Stimulated activated CD4-positive, alpha-beta T cell treated with anti-CD3 and anti-CD28 coated beads, Interleukin-4, amount 100 ng/mL, for 24 hours (primary cell): Measurements from ENCODE around the gene RREB1.

ENCODE experiments used
- DNase-seq: peaks from one replicate; pipeline ENCODE4 v3.0.0-alpha.2; 2020

Gene RREB1

GRCh38 chr6:7100753-7101081 lies 7.0 kb upstream of the RREB1 start:
- no peak for DNase-seq

- DNase-seq: no peak
These were observed 6.5 kb upstream of the RREB1 start for GRCh38 chr6:7101290-7101689.

GRCh38 chr6:7104752-7105151 lies 3.0 kb upstream of the RREB1 start:
- DNase-seq: no peak

- no peak for DNase-seq
These were observed 1.5 kb upstream of the RREB1 start for GRCh38 chr6:7106215-7106751.

- DNase-seq: peak; percentile 68
These were observed 796 bp upstream of the RREB1 start for GRCh38 chr6:7106752-7107577.

GRCh38 chr6:7108196-7108963 lies 619 bp downstream of the RREB1 start:
- DNase-seq: peak; percentile 49

GRCh38 chr6:7108964-7109836 lies 1.4 kb downstream of the RREB1 start:
- DNase-seq: peak; percentile 45

GRCh38 chr6:7110092-7110792 lies 2.5 kb downstream of the RREB1 start:
- no peak for DNase-seq

GRCh38 chr6:7111095-7111690 lies 3.4 kb downstream of the RREB1 start:
- no peak for DNase-seq

- no peak for DNase-seq
These were observed 4.4 kb downstream of the RREB1 start for GRCh38 chr6:7112171-7112570.

- DNase-seq: peak; percentile 37
These were observed 5.1 kb downstream of the RREB1 start for GRCh38 chr6:7112741-7113313.

- no peak for DNase-seq
These were observed 7.1 kb downstream of the RREB1 start for GRCh38 chr6:7114744-7115458.

- no peak for DNase-seq
These were observed 7.9 kb downstream of the RREB1 start for GRCh38 chr6:7115543-7116231.

- DNase-seq: no peak
These were observed 11.6 kb downstream of the RREB1 start for GRCh38 chr6:7119272-7119801.

GRCh38 chr6:7121700-7122241 lies 14.0 kb downstream of the RREB1 start:
- no peak for DNase-seq

- no peak for DNase-seq
These were observed 14.9 kb downstream of the RREB1 start for GRCh38 chr6:7122684-7123083.

GRCh38 chr6:7124114-7124513 lies 16.4 kb downstream of the RREB1 start:
- no peak for DNase-seq

GRCh38 chr6:7124636-7125035 lies 16.9 kb downstream of the RREB1 start:
- no peak for DNase-seq

- no peak for DNase-seq
These were observed 17.5 kb downstream of the RREB1 start for GRCh38 chr6:7125290-7125689.

GRCh38 chr6:7126754-7127153 lies 19.0 kb downstream of the RREB1 start:
- DNase-seq: no peak
